ENCODE measurements around the gene PHF21A. TPM values are rescaled to one million over a fixed set of nuclear protein-coding genes. Genes with fewer than 3 reads are reported as not detected.
"Not testable (repeated sequence)": the region's sequence is repeated elsewhere in the genome, so short reads cannot be mapped to it uniquely, and the experiment has no call there.

Gene PHF21A
- total RNA-seq, 4 donors from 2014 or later, result 8.9 to 118 (median 34.4) TPM

DNA sequence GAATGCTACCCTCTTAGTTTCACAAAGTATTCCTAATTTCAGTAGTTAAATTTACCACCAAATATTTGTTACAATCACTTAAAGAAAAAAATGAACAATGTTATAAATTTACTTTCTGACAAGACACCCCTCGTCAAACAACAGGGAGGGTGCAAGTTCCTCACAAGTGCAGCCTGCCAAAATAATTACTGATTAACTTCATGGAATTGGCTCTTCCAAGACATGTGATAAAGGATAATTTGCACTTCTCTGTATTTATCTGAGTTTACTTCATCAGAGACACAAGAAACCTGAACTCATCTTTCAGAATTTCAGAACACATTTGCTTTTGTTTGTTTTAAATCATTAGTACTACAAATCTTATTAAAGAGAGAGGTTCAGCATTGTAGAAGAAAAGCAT lies 132.3 kb downstream of the PHF21A start:
- H3K4me3 ChIP-seq, result no peak overlapping the region
- TF ChIP-seq, protein P1, sequence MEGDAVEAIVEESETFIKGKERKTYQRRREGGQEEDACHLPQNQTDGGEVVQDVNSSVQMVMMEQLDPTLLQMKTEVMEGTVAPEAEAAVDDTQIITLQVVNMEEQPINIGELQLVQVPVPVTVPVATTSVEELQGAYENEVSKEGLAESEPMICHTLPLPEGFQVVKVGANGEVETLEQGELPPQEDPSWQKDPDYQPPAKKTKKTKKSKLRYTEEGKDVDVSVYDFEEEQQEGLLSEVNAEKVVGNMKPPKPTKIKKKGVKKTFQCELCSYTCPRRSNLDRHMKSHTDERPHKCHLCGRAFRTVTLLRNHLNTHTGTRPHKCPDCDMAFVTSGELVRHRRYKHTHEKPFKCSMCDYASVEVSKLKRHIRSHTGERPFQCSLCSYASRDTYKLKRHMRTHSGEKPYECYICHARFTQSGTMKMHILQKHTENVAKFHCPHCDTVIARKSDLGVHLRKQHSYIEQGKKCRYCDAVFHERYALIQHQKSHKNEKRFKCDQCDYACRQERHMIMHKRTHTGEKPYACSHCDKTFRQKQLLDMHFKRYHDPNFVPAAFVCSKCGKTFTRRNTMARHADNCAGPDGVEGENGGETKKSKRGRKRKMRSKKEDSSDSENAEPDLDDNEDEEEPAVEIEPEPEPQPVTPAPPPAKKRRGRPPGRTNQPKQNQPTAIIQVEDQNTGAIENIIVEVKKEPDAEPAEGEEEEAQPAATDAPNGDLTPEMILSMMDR (IDR thresholded peaks at IDR 0.05), result no peak
- TF ChIP-seq POLR2A (IDR thresholded peaks at IDR 0.05), result no peak

DNA sequence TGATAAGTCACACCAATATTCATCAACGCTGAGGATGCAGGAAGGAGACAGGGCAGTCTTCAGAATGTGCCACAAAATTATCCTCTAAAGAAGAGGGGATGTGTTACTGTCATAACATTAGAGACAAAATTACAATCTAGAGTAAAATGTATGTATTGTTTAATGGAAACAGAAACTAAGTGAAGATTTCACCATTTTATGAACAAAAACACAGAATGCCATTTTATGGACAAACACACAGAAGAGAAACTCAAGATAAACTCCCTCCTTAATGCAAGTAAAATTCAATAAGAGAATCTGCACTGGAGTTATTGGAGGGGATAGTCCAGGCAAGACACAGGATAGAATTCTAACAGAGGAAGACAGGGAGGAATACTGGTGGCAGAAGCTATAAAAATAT lies 136.0 kb downstream of the PHF21A start:
- no peaks in the 10 kb centered on the region for H3K9me3 ChIP-seq
- TF ChIP-seq POLR2A (IDR thresholded peaks at IDR 0.05), result no peak
- TF ChIP-seq, protein P1 (IDR thresholded peaks at IDR 0.05), result no peak
- no peaks in the 10 kb centered on the region for H3K27me3 ChIP-seq
- H3K4me3 ChIP-seq, result no peak overlapping the region
- no peak overlapping the region for H3K27ac ChIP-seq
- no peak for DNase-seq
- H3K36me3 ChIP-seq, result no peaks in the 10 kb centered on the region
- H3K4me1 ChIP-seq, result no peaks in the 10 kb centered on the region

More for the DNA sequence above, 132.3 kb downstream of the PHF21A start:
- DNase-seq, result no peak
- no peaks in the 10 kb centered on the region for H3K36me3 ChIP-seq
- H3K27me3 ChIP-seq, result no peaks in the 10 kb centered on the region
- no peak overlapping the region for H3K27ac ChIP-seq
- H3K4me1 ChIP-seq, result no peaks in the 10 kb centered on the region
- no peaks in the 10 kb centered on the region for H3K9me3 ChIP-seq

DNA sequence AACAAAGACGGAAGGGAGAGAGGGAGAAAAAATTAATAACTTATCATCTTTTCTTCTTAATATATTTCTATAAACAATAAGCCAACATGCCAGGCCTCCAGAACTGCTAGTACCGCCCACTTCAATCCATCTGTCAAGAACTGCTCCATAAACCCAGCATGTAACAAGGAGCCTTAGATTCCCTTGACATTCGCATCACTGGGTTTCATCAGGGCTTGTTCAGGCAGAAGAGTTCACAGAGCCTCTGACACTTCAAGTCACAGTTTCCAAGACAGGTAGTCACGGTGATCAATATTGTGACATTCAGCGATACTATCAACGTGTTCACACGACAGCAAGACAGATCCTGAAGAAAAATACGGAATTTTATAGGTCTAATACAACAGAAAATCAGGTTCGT lies 137.1 kb downstream of the PHF21A start:
- H3K4me1 ChIP-seq, result no peaks in the 10 kb centered on the region

DNA sequence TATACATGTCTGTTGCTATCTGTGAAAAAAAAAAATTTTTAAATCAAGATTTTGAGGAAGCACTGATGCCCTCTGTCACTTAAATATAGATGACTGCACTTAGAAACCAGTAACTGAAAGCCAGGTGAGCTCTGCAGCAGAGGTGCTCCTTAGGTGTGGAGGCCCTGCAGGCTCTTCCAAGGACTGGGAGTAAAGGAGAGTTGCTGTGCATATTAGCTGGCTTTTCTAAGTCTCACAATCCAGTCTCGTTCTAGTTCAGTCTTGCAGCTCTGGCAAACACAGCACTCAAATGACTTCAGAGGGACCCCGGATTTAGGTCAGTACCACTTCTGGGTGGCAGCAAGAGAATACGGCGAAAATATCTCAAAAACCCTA lies 137.8 kb downstream of the PHF21A start:
- TF ChIP-seq, protein P1 (IDR thresholded peaks at IDR 0.05), result no peak
- no peak for TF ChIP-seq POLR2A (IDR thresholded peaks at IDR 0.05)
- Histone ChIP-seq H3K9me3 (no peaks in the 10 kb centered on the region), H3K36me3 (peaks cover 0 to 13% (median 0%) of the 10 kb centered on the region in 3 donors), H3K4me3 (no peak overlapping the region), H3K27me3 (no peaks in the 10 kb centered on the region), H3K27ac (no peak overlapping the region), H3K4me1 (no peaks in the 10 kb centered on the region)
- no peak for DNase-seq

More for the DNA sequence above, 137.1 kb downstream of the PHF21A start:
- Histone ChIP-seq H3K27ac (no peak overlapping the region), H3K9me3 (no peaks in the 10 kb centered on the region), H3K27me3 (no peaks in the 10 kb centered on the region), H3K36me3 (peaks cover 0 to 6% (median 0%) of the 10 kb centered on the region in 3 donors), H3K4me3 (no peak overlapping the region)
- no peak for TF ChIP-seq POLR2A (IDR thresholded peaks at IDR 0.05)
- TF ChIP-seq, protein P1 (IDR thresholded peaks at IDR 0.05), result no peak
- DNase-seq, result no peak

DNA sequence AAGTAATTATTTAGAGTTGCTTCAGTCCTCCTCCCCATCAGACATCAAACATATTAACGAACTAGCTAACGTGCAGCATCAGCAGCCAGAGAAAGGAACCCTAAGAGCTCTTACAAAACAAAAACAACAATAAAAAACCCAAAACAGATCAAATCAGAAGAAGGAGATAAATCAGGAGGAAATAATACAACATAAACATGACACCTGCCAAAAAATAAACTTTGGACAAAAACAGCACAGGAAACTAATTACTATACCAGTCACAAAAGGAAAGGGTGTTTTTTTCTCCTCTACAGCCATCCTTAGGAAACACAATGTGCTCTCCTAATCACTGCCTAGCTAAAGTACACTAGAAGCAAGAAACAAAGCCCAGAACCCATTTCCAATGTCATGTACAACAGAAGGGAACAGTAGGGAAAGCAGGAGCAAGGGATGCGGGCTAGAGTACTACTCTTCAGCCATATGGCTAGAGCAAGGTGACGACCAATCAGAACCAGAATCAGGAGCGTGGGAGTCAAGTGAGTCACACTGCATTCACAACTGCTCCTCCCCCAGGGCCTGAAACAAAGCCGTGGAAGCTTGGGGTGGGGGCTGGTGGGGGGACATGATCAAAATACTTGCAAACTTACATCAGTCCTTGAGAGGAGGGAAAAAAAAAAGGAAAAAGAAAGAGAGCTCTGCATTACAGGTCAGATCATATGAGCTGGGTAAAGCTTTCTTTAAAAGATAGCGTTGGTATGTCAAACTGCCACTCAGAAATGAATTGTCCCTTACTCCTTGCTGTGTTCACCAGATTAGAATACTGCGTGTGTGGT lies 138.4 kb downstream of the PHF21A start:
- no peaks in the 10 kb centered on the region for H3K9me3 ChIP-seq
- DNase-seq, result no peak
- peaks cover 0 to 19% (median 0%) of the 10 kb centered on the region in 3 donors for H3K36me3 ChIP-seq
- no peak for TF ChIP-seq POLR2A (IDR thresholded peaks at IDR 0.05)
- TF ChIP-seq, protein P1 (IDR thresholded peaks at IDR 0.05), result no peak
- no peak overlapping the region for H3K4me3 ChIP-seq
- no peak overlapping the region for H3K27ac ChIP-seq
- no peaks in the 10 kb centered on the region for H3K27me3 ChIP-seq
- no peaks in the 10 kb centered on the region for H3K4me1 ChIP-seq

DNA sequence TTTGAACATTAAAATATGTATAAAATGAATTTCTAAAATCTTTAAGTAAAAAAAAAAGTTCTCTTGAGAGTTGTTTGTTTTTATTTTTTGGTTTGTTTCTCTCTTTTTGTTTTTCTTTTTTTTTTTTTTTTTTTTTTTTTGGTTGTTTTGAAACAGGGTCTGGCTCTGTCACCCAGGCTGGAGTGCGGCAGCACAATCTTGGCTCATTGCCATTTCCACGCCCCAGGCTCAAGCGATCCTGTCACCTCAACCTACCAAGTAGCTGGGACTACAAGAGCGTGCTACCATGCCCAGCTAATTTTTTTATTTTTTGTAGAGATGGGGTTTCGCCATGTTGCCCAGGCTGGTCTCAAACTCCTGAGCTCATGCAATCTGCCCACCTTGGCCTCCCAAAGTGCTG lies 139.4 kb downstream of the PHF21A start:
- H3K27ac ChIP-seq, H3K9me3 ChIP-seq, H3K4me3 ChIP-seq, H3K4me1 ChIP-seq, DNase-seq, H3K27me3 ChIP-seq: not testable (repeated sequence)
- peaks cover 0 to 29% (median 0%) of the 10 kb centered on the region in 3 donors for H3K36me3 ChIP-seq
